WTC11 (cell line): ENCODE results near the gene POLR2M. TPM values are rescaled to one million over a fixed set of nuclear protein-coding genes. Genes with fewer than 3 reads are reported as not detected.

Experiments used
- ATAC-seq: fragments of 200-7000 bp; cut with Tn5 transposase; 2 replicates; pipeline ENCODE4 v1.10.0; 2021; ENCODE audit warnings: mild to moderate bottlenecking, moderate library complexity
- CTCF ChIA-PET: fragments of 300-600 bp; sonication (Branson Sonifier 250); formaldehyde crosslinking; loops from one replicate; lab custom pipeline; 2021; ENCODE audit warnings: antibody characterized with exemption; lab: Charles Lee
- POLR2A ChIA-PET: fragments of 350-600 bp; sonication (Branson Sonifier 250); formaldehyde crosslinking; loops from one replicate; lab custom pipeline; 2021; ENCODE audit warnings: antibody characterized with exemption; lab: Charles Lee
- DNase-seq: peaks from one replicate; pipeline ENCODE4 v3.0.0; 2021; ENCODE audit warnings: low spot score
- H3K27ac Mint-ChIP-seq: 2 replicates; pipeline ENCODE4 v1.8.0; 2021; ENCODE audit warnings: mixed read lengths
- H3K27me3 Mint-ChIP-seq: 2 replicates; pipeline ENCODE4 v1.8.0; 2021; ENCODE audit warnings: low read depth, mild to moderate bottlenecking, moderate library complexity, mixed read lengths
- H3K36me3 Mint-ChIP-seq: 2 replicates; pipeline ENCODE4 v1.8.0; 2021; ENCODE audit warnings: mixed read lengths
- H3K4me1 Mint-ChIP-seq: 2 replicates; pipeline ENCODE4 v1.8.0; 2022; ENCODE audit warnings: mixed read lengths
- H3K4me3 Mint-ChIP-seq: 2 replicates; pipeline ENCODE4 v1.8.0; 2021; ENCODE audit warnings: mild to moderate bottlenecking, moderate library complexity, mixed read lengths
- H3K9me3 Mint-ChIP-seq: 2 replicates; pipeline ENCODE4 v1.8.0; 2021; ENCODE audit warnings: mixed read lengths
- ARID4B ChIP-seq: sonication (generic); formaldehyde crosslinking; IDR thresholded peaks from 2 replicates; pipeline ENCODE4 v1.8.0; 2023; ENCODE audit warnings: missing genetic modification reagents, mild to moderate bottlenecking, borderline replicate concordance
- ATF6 ChIP-seq: sonication (generic); formaldehyde crosslinking; IDR thresholded peaks from 2 replicates; pipeline ENCODE4 v1.8.1; 2023; ENCODE audit warnings: mild to moderate bottlenecking, missing genetic modification reagents
- E2F1 ChIP-seq: sonication (generic); formaldehyde crosslinking; IDR thresholded peaks from 2 replicates; pipeline ENCODE4 v1.8.0; 2022; ENCODE audit warnings: mild to moderate bottlenecking, missing genetic modification reagents
- ELF4 ChIP-seq: sonication (generic); formaldehyde crosslinking; IDR thresholded peaks from 2 replicates; pipeline ENCODE4 v1.8.1; 2022; ENCODE audit warnings: low read depth, mild to moderate bottlenecking, moderate library complexity, missing genetic modification reagents
- ERG ChIP-seq: fragments of 250-450 bp; sonication (Bioruptor Pico); IDR thresholded peaks from 2 replicates; pipeline ENCODE4 v1.8.0; 2021; ENCODE audit warnings: mild to moderate bottlenecking
- ESRRA ChIP-seq: sonication (generic); formaldehyde crosslinking; IDR thresholded peaks from 2 replicates; pipeline ENCODE4 v1.8.1; 2022; ENCODE audit warnings: mild to moderate bottlenecking, missing genetic modification reagents, borderline replicate concordance
- ETV6 ChIP-seq: sonication (generic); formaldehyde crosslinking; IDR thresholded peaks from 2 replicates; pipeline ENCODE4 v1.8.1; 2022; ENCODE audit warnings: mild to moderate bottlenecking, missing genetic modification reagents
- FOXK1 ChIP-seq: sonication (generic); formaldehyde crosslinking; IDR thresholded peaks from 2 replicates; pipeline ENCODE4 v1.8.0; 2022; ENCODE audit warnings: mild to moderate bottlenecking, moderate library complexity, missing genetic modification reagents
- GRHL2 ChIP-seq: fragments of 250-450 bp; sonication (Bioruptor Pico); IDR thresholded peaks from 2 replicates; pipeline ENCODE4 v1.8.0; 2022; ENCODE audit warnings: mild to moderate bottlenecking, moderate library complexity; ENCODE audit not compliant: insufficient replicate concordance, severe bottlenecking
- GTF2I ChIP-seq: fragments of 250-450 bp; sonication (Bioruptor Pico); conservative IDR thresholded peaks from 2 replicates; pipeline ENCODE4 v1.4.0; 2021; ENCODE audit warnings: mild to moderate bottlenecking
- MXD4 ChIP-seq: fragments of 250-450 bp; sonication (Bioruptor Pico); IDR thresholded peaks from 2 replicates; pipeline ENCODE4 v1.8.0; 2021; ENCODE audit warnings: mild to moderate bottlenecking, moderate library complexity, borderline replicate concordance
- NFATC4 ChIP-seq: fragments of 250-450 bp; sonication (Bioruptor Pico); IDR thresholded peaks from 2 replicates; pipeline ENCODE4 v1.9.0; 2021; ENCODE audit warnings: mild to moderate bottlenecking
- NR2C2 ChIP-seq: sonication (generic); formaldehyde crosslinking; IDR thresholded peaks from 2 replicates; pipeline ENCODE4 v1.8.0; 2022; ENCODE audit warnings: mild to moderate bottlenecking, missing genetic modification reagents
- NR3C1 ChIP-seq: sonication (generic); formaldehyde crosslinking; conservative IDR thresholded peaks from 2 replicates; pipeline ENCODE4 v1.8.1; 2023; ENCODE audit warnings: low read depth, mild to moderate bottlenecking, missing genetic modification reagents
- PREB ChIP-seq: sonication (generic); formaldehyde crosslinking; IDR thresholded peaks from 2 replicates; pipeline ENCODE4 v1.8.1; 2022; ENCODE audit warnings: mild to moderate bottlenecking, missing genetic modification reagents, moderate library complexity, borderline replicate concordance
- RELA ChIP-seq: sonication (generic); formaldehyde crosslinking; IDR thresholded peaks from 2 replicates; pipeline ENCODE4 v1.8.1; 2022; ENCODE audit warnings: missing genetic modification reagents, mild to moderate bottlenecking, borderline replicate concordance
- RORB ChIP-seq: fragments of 250-450 bp; sonication (Bioruptor Pico); IDR thresholded peaks from 2 replicates; pipeline ENCODE4 v1.9.0; 2021; ENCODE audit warnings: mild to moderate bottlenecking
- SMAD3 ChIP-seq: sonication (generic); formaldehyde crosslinking; IDR thresholded peaks from 2 replicates; pipeline ENCODE4 v1.8.0; 2022; ENCODE audit warnings: missing genetic modification reagents, mild to moderate bottlenecking, borderline replicate concordance
- SOX15 ChIP-seq: fragments of 250-450 bp; sonication (Bioruptor Pico); IDR thresholded peaks from 2 replicates; pipeline ENCODE4 v1.9.0; 2021; ENCODE audit warnings: mild to moderate bottlenecking
- TP53 ChIP-seq: sonication (generic); formaldehyde crosslinking; IDR thresholded peaks from 2 replicates; pipeline ENCODE4 v1.8.1; 2023; ENCODE audit warnings: mild to moderate bottlenecking, missing genetic modification reagents
- ZNF121 ChIP-seq: sonication (generic); formaldehyde crosslinking; IDR thresholded peaks from 2 replicates; pipeline ENCODE4 v1.8.0; 2023; ENCODE audit warnings: missing genetic modification reagents
- ZNF423 ChIP-seq: fragments of 250-450 bp; sonication (Bioruptor Pico); IDR thresholded peaks from 2 replicates; pipeline ENCODE4 v2.1.2; 2022; ENCODE audit warnings: mild to moderate bottlenecking, moderate library complexity
- ZNF425 ChIP-seq: fragments of 250-450 bp; sonication (Bioruptor Pico); conservative IDR thresholded peaks from 2 replicates; pipeline ENCODE4 v1.9.0; 2021; ENCODE audit warnings: mild to moderate bottlenecking
- ZNF671 ChIP-seq: fragments of 250-450 bp; sonication (Bioruptor Pico); IDR thresholded peaks from 2 replicates; pipeline ENCODE4 v1.8.0; 2021; ENCODE audit warnings: mild to moderate bottlenecking
- total RNA-seq: library from RNA; stranded (reverse); gene quantifications from 3 replicates; pipeline ENCODE4 v1.2.3, GENCODE V29; 2021

The POLR2M gene
- total RNA-seq, 1 experiment from 2014 or later: 84.4 TPM

GRCh38 chr15:57704441-57704840, 2.1 kb upstream of the POLR2M start:
- TF ChIP-seq ZNF425 (CRISPR knock-in tag): no peak
- no peak for TF ChIP-seq E2F1 (CRISPR knock-in tag)
- TF ChIP-seq NFATC4 (CRISPR knock-in tag): no peak
- TF ChIP-seq ELF4 (CRISPR knock-in tag): no peak
- no peak for TF ChIP-seq ERG (CRISPR knock-in tag)
- TF ChIP-seq ESRRA (CRISPR knock-in tag): no peak
- TF ChIP-seq NR2C2: no peak
- TF ChIP-seq PREB: no peak
- no peak for TF ChIP-seq RELA
- TF ChIP-seq ZNF671 (CRISPR knock-in tag): no peak
- no peak for TF ChIP-seq ETV6 (CRISPR knock-in tag)
- TF ChIP-seq RORB (CRISPR knock-in tag): no peak
- TF ChIP-seq ZNF121 (CRISPR knock-in tag): no peak
- no peak for TF ChIP-seq FOXK1 (CRISPR knock-in tag)
- TF ChIP-seq ZNF423 (CRISPR knock-in tag): no peak
- TF ChIP-seq SMAD3 (CRISPR knock-in tag): no peak
- no peak for TF ChIP-seq TP53 (CRISPR knock-in tag)
- no peak for TF ChIP-seq GRHL2 (CRISPR knock-in tag)
- DNase-seq: no peak
- ATAC-seq: no peak
- Mint-ChIP-seq H3K36me3 (peaks cover 9% of the 10 kb centered on the region), H3K4me3 (no peak overlapping the region), H3K27ac (no peak overlapping the region), H3K4me1 (peaks cover 10% of the 10 kb centered on the region), H3K27me3 (peaks cover 61% of the 10 kb centered on the region), H3K9me3 (peaks cover 12% of the 10 kb centered on the region)
- ChIA-PET POLR2A (no interaction called here), CTCF (interaction anchor here (1.0 kb wide), 1 partner anchor 28 kb away, joined by 3 read pairs; no protein-coding TSS in a partner anchor)

GRCh38 chr15:57705746-57706404, 639 bp upstream of the POLR2M start:
- CTCF ChIA-PET: interaction anchor here (1.1 to 2.5 kb wide), 9 partner anchors 9 to 1215 kb away, joined by 3 to 9 read pairs (median 7); no protein-coding TSS in a partner anchor
- Mint-ChIP-seq H3K27ac (no peak overlapping the region), H3K4me1 (peaks cover 10% of the 10 kb centered on the region), H3K4me3 (peak overlapping the region; percentile 96), H3K36me3 (peaks cover 20% of the 10 kb centered on the region), H3K9me3 (peaks cover 12% of the 10 kb centered on the region), H3K27me3 (peaks cover 50% of the 10 kb centered on the region)
- POLR2A ChIA-PET: interaction anchor here (0.6 to 1.5 kb wide), 3 partner anchors 45 to 265 kb away, joined by 3 to 4 read pairs (median 3); no protein-coding TSS in a partner anchor
- no peak for DNase-seq
- ATAC-seq: no peak
- no peak for TF ChIP-seq ATF6
- TF ChIP-seq ELF4 (CRISPR knock-in tag): no peak
- TF ChIP-seq MXD4 (CRISPR knock-in tag): no peak
- TF ChIP-seq TP53 (CRISPR knock-in tag): no peak
- TF ChIP-seq ZNF121 (CRISPR knock-in tag): no peak
- no peak for TF ChIP-seq SOX15 (CRISPR knock-in tag)
- no peak for TF ChIP-seq ARID4B (CRISPR knock-in tag)
- TF ChIP-seq NR3C1: no peak
- no peak for TF ChIP-seq GTF2I (CRISPR knock-in tag)
